GM23248 (cell line): ENCODE results near the gene TMTC4.

Source experiments
- EZH2 ChIP-seq: fragments of 200-600 bp; sonication (generic); IDR thresholded peaks from 2 replicates; pipeline ENCODE4 v1.6.1; 2018; ENCODE audit warnings: antibody characterized with exemption, mild to moderate bottlenecking; ENCODE audit not compliant: insufficient read depth, poor library complexity, severe bottlenecking
- EZH2phosphoT487 ChIP-seq: fragments of 200-600 bp; sonication (generic); IDR thresholded peaks from 2 replicates; pipeline ENCODE4 v1.6.1; 2018; ENCODE audit warnings: antibody characterized with exemption, moderate library complexity, mild to moderate bottlenecking, low read depth; ENCODE audit not compliant: insufficient read depth

DNA sequence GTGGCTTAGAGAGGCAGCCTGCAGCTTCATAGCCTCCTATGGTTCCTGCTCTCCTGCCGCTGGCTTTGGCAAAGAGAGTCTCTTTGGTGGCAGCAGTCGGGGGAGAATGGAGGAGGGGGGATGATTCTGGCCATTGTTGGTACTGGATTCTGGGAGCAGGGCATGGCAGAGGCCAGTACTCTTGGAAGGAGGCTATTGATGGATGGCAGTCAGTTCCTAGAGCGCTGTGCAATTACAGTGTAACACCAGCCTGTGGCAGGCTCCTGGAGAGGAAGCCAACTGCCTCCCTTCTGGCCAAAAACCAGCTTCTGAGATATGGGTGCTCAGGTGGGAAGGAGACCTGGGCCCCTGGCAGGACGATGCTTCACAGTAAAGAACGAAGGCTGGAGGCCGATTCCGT lies 47.9 kb upstream of the TMTC4 start:
- TF ChIP-seq EZH2 (no peak), EZH2phosphoT487 (no peak)
